Measurements from ENCODE around the gene SLC7A7. TPM values are rescaled to one million over a fixed set of nuclear protein-coding genes. Genes with fewer than 3 reads are reported as not detected.
"Not testable (repeated sequence)": the region's sequence is repeated elsewhere in the genome, so short reads cannot be mapped to it uniquely, and the experiment has no call there.

SLC7A7 gene
- 6.8 TPM for total RNA-seq

- no peak for DNase-seq
Observed at GRCh38 chr14:22814941-22815713, at the start of gene SLC7A7. Gene SLC7A7, minus strand, starts transcription at chr14:22815435. Its CDS starts 2,037 bp downstream, at chr14:22813398.

GRCh38 chr14:22864979-22865378, 49.7 kb upstream of the SLC7A7 start:
- no peak for DNase-seq

- DNase-seq: no peak
Observed at GRCh38 chr14:22861651-22862050, 46.4 kb upstream of the SLC7A7 start.

- DNase-seq: not testable (repeated sequence)
Observed at GRCh38 chr14:22860377-22860776, 45.1 kb upstream of the SLC7A7 start.

GRCh38 chr14:22856428-22856827, 41.2 kb upstream of the SLC7A7 start:
- DNase-seq: no peak

GRCh38 chr14:22854963-22855724, 39.9 kb upstream of the SLC7A7 start:
- no peak for DNase-seq

GRCh38 chr14:22854296-22854695, 39.1 kb upstream of the SLC7A7 start:
- not testable (repeated sequence) for DNase-seq

GRCh38 chr14:22852940-22853767, 37.9 kb upstream of the SLC7A7 start:
- DNase-seq: peak; percentile 88

- no peak for DNase-seq
Observed at GRCh38 chr14:22852599-22852939, 37.3 kb upstream of the SLC7A7 start.

- not testable (repeated sequence) for DNase-seq
Observed at GRCh38 chr14:22852178-22852577, 36.9 kb upstream of the SLC7A7 start.

- DNase-seq: peak; percentile 47
Observed at GRCh38 chr14:22850944-22851764, 35.9 kb upstream of the SLC7A7 start.

- DNase-seq: no peak
Observed at GRCh38 chr14:22849212-22849819, 34.1 kb upstream of the SLC7A7 start.

- peak; percentile 97 for DNase-seq
Observed at GRCh38 chr14:22848351-22849164, 33.3 kb upstream of the SLC7A7 start.

- peak; percentile 78 for DNase-seq
Observed at GRCh38 chr14:22847661-22848341, 32.6 kb upstream of the SLC7A7 start.

GRCh38 chr14:22846811-22847307, 31.6 kb upstream of the SLC7A7 start:
- DNase-seq: no peak

- no peak for DNase-seq
Observed at GRCh38 chr14:22845821-22846625, 30.8 kb upstream of the SLC7A7 start.

- no peak for DNase-seq
Observed at GRCh38 chr14:22845103-22845394, 29.8 kb upstream of the SLC7A7 start.

GRCh38 chr14:22844221-22845102, 29.2 kb upstream of the SLC7A7 start:
- no peak for DNase-seq

Measured in skin of body (tissue), 2 donors.